Dedifferentiated amniotic fluid mesenchymal stem cell (primary cell): ENCODE results near the gene MECR.
"Not testable (repeated sequence)": the region's sequence is repeated elsewhere in the genome, so short reads cannot be mapped to it uniquely, and the experiment has no call there.

Experiments used
- DNase-seq: peaks from one replicate; pipeline ENCODE4 v3.0.0-alpha.2; 2016; ENCODE audit errors: extremely low spot score

MECR gene

GRCh38 chr1:29235955-29236711, 5.4 kb upstream of the MECR start, which contains the start of gene PTPRU:
Gene PTPRU (plus strand): TSS chr1:29236522. CDS start chr1:29236645, 123 bp downstream.
- DNase-seq, result peak; percentile 58

- not testable (repeated sequence) for DNase-seq
Measured at GRCh38 chr1:29234881-29235280, 4.1 kb upstream of the MECR start.

- DNase-seq, result no peak
Measured at GRCh38 chr1:29234471-29234870, 3.7 kb upstream of the MECR start.

GRCh38 chr1:29233693-29234092, 3.0 kb upstream of the MECR start:
- DNase-seq, result no peak

GRCh38 chr1:29232387-29232786, 1.7 kb upstream of the MECR start:
- DNase-seq, result no peak

GRCh38 chr1:29230204-29230552, 556 bp downstream of the MECR start:
- no peak for DNase-seq

- no peak for DNase-seq
Measured at GRCh38 chr1:29227511-29227910, 3.2 kb downstream of the MECR start.

GRCh38 chr1:29225361-29225760, 5.4 kb downstream of the MECR start:
- DNase-seq, result no peak

GRCh38 chr1:29224356-29224837, 6.3 kb downstream of the MECR start:
- no peak for DNase-seq

- no peak for DNase-seq
Measured at GRCh38 chr1:29223521-29223920, 7.2 kb downstream of the MECR start.

- DNase-seq, result no peak
Measured at GRCh38 chr1:29222686-29223085, 8.0 kb downstream of the MECR start.

GRCh38 chr1:29222260-29222659, 8.5 kb downstream of the MECR start:
- DNase-seq, result not testable (repeated sequence)

- no peak for DNase-seq
Measured at GRCh38 chr1:29221296-29221695, 9.4 kb downstream of the MECR start.

GRCh38 chr1:29218223-29218622, 12.5 kb downstream of the MECR start:
- DNase-seq, result no peak

- no peak for DNase-seq
Measured at GRCh38 chr1:29217633-29218032, 13.1 kb downstream of the MECR start.

- DNase-seq, result no peak
Measured at GRCh38 chr1:29213055-29213454, 17.7 kb downstream of the MECR start.

- no peak for DNase-seq
Measured at GRCh38 chr1:29211086-29212030, 19.4 kb downstream of the MECR start.

- DNase-seq, result no peak
Measured at GRCh38 chr1:29210278-29211085, 20.3 kb downstream of the MECR start.

- no peak for DNase-seq
Measured at GRCh38 chr1:29209173-29209572, 21.6 kb downstream of the MECR start.

GRCh38 chr1:29208442-29208841, 22.3 kb downstream of the MECR start:
- DNase-seq, result no peak

- DNase-seq, result peak; percentile 99
Measured at GRCh38 chr1:29202584-29203340, 28.0 kb downstream of the MECR start.
